Fibroblast of lung (primary cell): ENCODE data around the gene FNDC3B. TPM values are rescaled to one million over a fixed set of nuclear protein-coding genes. Genes with fewer than 3 reads are reported as not detected.

Source experiments
- DNase-seq, 2 donors: peaks; one replicate each; pipeline versions ENCODE4 v3.0.0 to v3.0.0-alpha.2; 2010; ENCODE audit warnings: low read depth in 2 of 2
- H2AFZ ChIP-seq: 2 replicates; pipeline ENCODE4 v1.5.1; 2012; ENCODE audit warnings: low read length, control low read depth, inconsistent platforms
- H3K27ac ChIP-seq: 2 replicates; pipeline ENCODE4 v1.5.1; 2011; ENCODE audit warnings: low read length, control low read depth; ENCODE audit not compliant: insufficient read depth
- H3K27me3 ChIP-seq: 2 replicates; pipeline ENCODE4 v1.5.1; 2011; ENCODE audit warnings: mild to moderate bottlenecking, low read length; ENCODE audit not compliant: control insufficient read depth, insufficient read depth
- H3K36me3 ChIP-seq: 2 replicates; pipeline ENCODE4 v1.5.1; 2011; ENCODE audit warnings: low read length; ENCODE audit not compliant: control insufficient read depth, insufficient read depth
- H3K4me1 ChIP-seq: 2 replicates; pipeline ENCODE4 v1.5.1; 2011; ENCODE audit warnings: low read length; ENCODE audit not compliant: control insufficient read depth, insufficient read depth; ENCODE audit errors: extremely low read depth
- H3K4me2 ChIP-seq: 2 replicates; pipeline ENCODE4 v1.5.1; 2011; ENCODE audit warnings: low read length, control low read depth; ENCODE audit not compliant: insufficient read depth; ENCODE audit errors: extremely low read depth
- H3K4me3 ChIP-seq, 4 experiments: fragments of 200-600 bp in 1 of 4; sonication (generic) in 1 of 4; replicated peaks in 1 of 4; 2 replicates each; pipeline ENCODE4 v1.5.1; 2011 to 2016; ENCODE audit warnings: low read length in 4 of 4, low read depth in 3 of 4, mild to moderate bottlenecking in 3 of 4, control low read depth in 2 of 4, inconsistent platforms in 1 of 4, mixed read lengths in 1 of 4; ENCODE audit not compliant: insufficient read depth in 1 of 4; ENCODE audit errors: control extremely low read depth in 1 of 4
- H3K79me2 ChIP-seq: 2 replicates; pipeline ENCODE4 v1.5.1; 2012; ENCODE audit warnings: mild to moderate bottlenecking, low read length, inconsistent platforms; ENCODE audit not compliant: control insufficient read depth, insufficient read depth
- H3K9ac ChIP-seq: 2 replicates; pipeline ENCODE4 v1.5.1; 2011; ENCODE audit warnings: mild to moderate bottlenecking, low read length, control low read depth; ENCODE audit not compliant: insufficient read depth
- H3K9me3 ChIP-seq: 2 replicates; pipeline ENCODE4 v1.5.1; 2012; ENCODE audit warnings: low read depth, low read length; ENCODE audit not compliant: control insufficient read depth, insufficient read depth
- H4K20me1 ChIP-seq: 2 replicates; pipeline ENCODE4 v1.5.1; 2011; ENCODE audit warnings: low read length; ENCODE audit not compliant: control insufficient read depth, insufficient read depth; ENCODE audit errors: extremely low read depth
- CTCF ChIP-seq, 2 donors: IDR thresholded peaks in 1 of 2; conservative IDR thresholded peaks in 1 of 2; 1 replicate in 1 of 2; 2 replicates in 1 of 2; pipeline ENCODE4 v1.5.1; 2011 to 2012; ENCODE audit warnings: low read length in 2 of 2, control low read depth in 1 of 2, inconsistent platforms in 1 of 2, low read depth in 1 of 2, mild to moderate bottlenecking in 1 of 2
- EZH2 ChIP-seq: IDR thresholded peaks from 2 replicates; pipeline ENCODE4 v1.5.1; 2012; ENCODE audit warnings: low read length, control low read depth, mild to moderate bottlenecking; ENCODE audit errors: missing control alignments
- polyA plus RNA-seq, 2 donors: library from polyadenylated mRNA; depleted of rRNA in 1 of 2; stranded (reverse) in 1 of 2; unstranded in 1 of 2; fragments of >200 nt; gene quantifications; 2 replicates each; pipeline ENCODE4 v1.2.1, GENCODE V29; 2011 to 2012; ENCODE audit warnings: missing spikeins in 1 of 2
- total RNA-seq: library from RNA; depleted of rRNA; stranded (reverse); fragments of >200 nt; gene quantifications from 2 replicates; pipeline ENCODE4 v1.2.1, GENCODE V29; 2014

Gene FNDC3B
- total and polyA plus RNA-seq, 2 donors (not counting 1 experiment from before 2014, with no cell fraction given), result 26.1 to 76.8 TPM

- Histone ChIP-seq H3K36me3 (peaks cover 4% of the 10 kb centered on the region), H3K27ac (no peak overlapping the region), H3K27me3 (no peaks in the 10 kb centered on the region), H3K4me1 (peaks cover 2% of the 10 kb centered on the region), H3K4me2 (no peak overlapping the region), H4K20me1 (no peaks in the 10 kb centered on the region), H3K9ac (no peak overlapping the region), H3K4me3 (no peak overlapping the region), H2AFZ (no peak overlapping the region), H3K79me2 (peaks cover 95% of the 10 kb centered on the region), H3K9me3 (no peaks in the 10 kb centered on the region)
- TF ChIP-seq EZH2, result no peak
- TF ChIP-seq CTCF (conservative IDR thresholded peaks at IDR 0.05 in 1 of 2, IDR thresholded peaks at IDR 0.05 in 1 of 2; ENCODE audit: low read depth in 1 of 2, low read length in 2 of 2), result no peak
- peak in 1 of 2 donors; percentile 40 for DNase-seq
Measured at GRCh38 chr3:172076212-172076611, 36.8 kb downstream of the FNDC3B start.

DNA sequence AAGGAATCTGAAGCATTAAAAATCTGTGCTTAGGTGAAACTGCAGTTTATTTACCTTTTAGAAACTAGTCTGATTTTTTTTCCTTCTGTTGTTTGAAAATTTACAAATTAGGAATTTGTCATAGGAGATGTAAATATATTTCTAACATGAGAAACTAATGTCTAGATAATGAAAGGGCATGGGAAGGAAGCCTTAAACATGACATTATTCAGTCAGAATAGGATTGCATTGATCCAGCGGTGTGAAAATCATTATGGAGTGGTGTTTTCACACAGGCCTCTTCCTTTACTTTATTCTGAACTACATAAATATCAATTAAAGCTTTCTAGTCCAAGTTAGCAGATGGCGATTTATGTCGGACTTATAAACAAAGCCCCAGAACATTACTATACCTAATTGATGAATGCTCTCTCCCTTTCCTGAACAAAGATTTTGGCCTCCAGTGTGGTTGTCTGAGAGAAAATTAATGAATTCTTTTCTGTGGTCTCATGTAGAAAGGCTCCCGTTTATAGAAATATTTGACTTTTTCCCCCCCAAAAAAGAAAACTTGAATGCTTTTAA lies 37.9 kb downstream of the FNDC3B start:
- no peaks in the 10 kb centered on the region for H4K20me1 ChIP-seq
- no peak overlapping the region for H3K4me2 ChIP-seq
- no peak for DNase-seq
- H2AFZ ChIP-seq, result no peak overlapping the region
- peaks cover 4% of the 10 kb centered on the region for H3K36me3 ChIP-seq
- H3K9ac ChIP-seq, result no peak overlapping the region
- H3K27ac ChIP-seq, result no peak overlapping the region
- TF ChIP-seq EZH2, result no peak
- no peak for TF ChIP-seq CTCF (conservative IDR thresholded peaks at IDR 0.05 in 1 of 2, IDR thresholded peaks at IDR 0.05 in 1 of 2; ENCODE audit: low read depth in 1 of 2, low read length in 2 of 2)
- H3K9me3 ChIP-seq, result no peaks in the 10 kb centered on the region
- H3K4me3 ChIP-seq, result no peak overlapping the region
- peaks cover 8% of the 10 kb centered on the region for H3K4me1 ChIP-seq
- peaks cover 88% of the 10 kb centered on the region for H3K79me2 ChIP-seq
- H3K27me3 ChIP-seq, result no peaks in the 10 kb centered on the region

- Histone ChIP-seq H4K20me1 (no peaks in the 10 kb centered on the region), H3K27ac (no peak overlapping the region), H3K27me3 (no peaks in the 10 kb centered on the region), H3K4me2 (no peak overlapping the region), H3K4me3 (no peak overlapping the region), H3K79me2 (peaks cover 82% of the 10 kb centered on the region), H3K9me3 (no peaks in the 10 kb centered on the region), H3K9ac (no peak overlapping the region), H3K4me1 (peaks cover 11% of the 10 kb centered on the region), H3K36me3 (no peaks in the 10 kb centered on the region), H2AFZ (no peak overlapping the region)
- DNase-seq, result no peak
- TF ChIP-seq CTCF (conservative IDR thresholded peaks at IDR 0.05 in 1 of 2, IDR thresholded peaks at IDR 0.05 in 1 of 2; ENCODE audit: low read depth in 1 of 2, low read length in 2 of 2) (no peak), EZH2 (no peak)
Measured at GRCh38 chr3:172078244-172078643, 38.9 kb downstream of the FNDC3B start.
